Adrenal gland (tissue), 5 donors: ENCODE measurements around the gene ALCAM.

Source experiments
- CTCF ChIP-seq, 6 experiments: fragments of 450-650 bp in 4 of 6; fragments of 200-600 bp in 2 of 6; sonication (generic) in 1 of 6; IDR thresholded peaks; 1 replicate in 5 of 6; 2 replicates in 1 of 6; pipeline versions ENCODE4 v1.5.1 to v1.8.0; 2016 to 2021; ENCODE audit warnings: antibody characterized with exemption in 6 of 6, mild to moderate bottlenecking in 2 of 6, moderate library complexity in 1 of 6
- POLR2A ChIP-seq, 2 donors: fragments of 450-650 bp; IDR thresholded peaks; one replicate each; pipeline ENCODE4 v1.6.1; 2017; ENCODE audit warnings: antibody characterized with exemption in 2 of 2, mild to moderate bottlenecking in 2 of 2, moderate library complexity in 1 of 2
- donor health status: DM: no; HTN: no; CAD: no.

GRCh38 chr3:105334138-105334882 lies 32.4 kb upstream of the ALCAM start:
- TF ChIP-seq CTCF (IDR thresholded peaks at IDR 0.05) (no peak), POLR2A (IDR thresholded peaks at IDR 0.05) (no peak)
